Panc1 (cell line): Measurements from ENCODE around the gene HINT2. TPM values are rescaled to one million over a fixed set of nuclear protein-coding genes. Genes with fewer than 3 reads are reported as not detected.

Experiments
- ATAC-seq: fragments of 200-7000 bp; cut with Tn5 transposase; 2 replicates; pipeline ENCODE4 v1.9.1; 2020; ENCODE audit warnings: mild to moderate bottlenecking, moderate library complexity
- BruUV-seq: library from RNA; stranded (reverse); fragments of 400-500 nt; replicated peaks from 2 replicates; lab custom pipeline; 2021; lab: Mats Ljungman, UMichigan
- CTCF ChIA-PET: fragments of 300-600 bp; sonication (Branson Sonifier 250); formaldehyde crosslinking; loops from one replicate; lab custom pipeline; 2022; ENCODE audit warnings: antibody characterized with exemption; lab: Charles Lee
- POLR2A ChIA-PET: fragments of 300-600 bp; sonication (Branson Sonifier 250); formaldehyde crosslinking; loops from one replicate; lab custom pipeline; 2022; ENCODE audit warnings: antibody characterized with exemption; lab: Charles Lee
- DNase-seq: peaks from one replicate; pipeline ENCODE4 v3.0.0-alpha.2; 2010; ENCODE audit warnings: low read depth, low spot score
- H3K27ac ChIP-seq: 2 replicates; pipeline ENCODE4 v1.5.1; 2011; ENCODE audit warnings: mild to moderate bottlenecking, low read length, inconsistent platforms
- H3K27me3 ChIP-seq: fragments of 200-500 bp; sonication (Bioruptor generic); 2 replicates; pipeline ENCODE4 v1.6.0; 2014; ENCODE audit warnings: low read length, inconsistent platforms; ENCODE audit not compliant: control insufficient read depth, insufficient read depth
- H3K36me3 ChIP-seq: fragments of 200-500 bp; sonication (Bioruptor generic); 2 replicates; pipeline ENCODE4 v1.5.1; 2014; ENCODE audit warnings: inconsistent platforms, mild to moderate bottlenecking, low read length, moderate library complexity; ENCODE audit not compliant: control insufficient read depth, insufficient read depth
- H3K4me1 ChIP-seq: 2 replicates; pipeline ENCODE4 v1.5.1; 2011; ENCODE audit warnings: inconsistent platforms, mild to moderate bottlenecking, low read length, moderate library complexity; ENCODE audit not compliant: control insufficient read depth, insufficient read depth
- H3K4me3 ChIP-seq, 2 experiments: 2 replicates each; pipeline ENCODE4 v1.5.1; 2011 to 2012; ENCODE audit warnings: low read depth in 2 of 2, low read length in 2 of 2, mild to moderate bottlenecking in 2 of 2, inconsistent platforms in 1 of 2, moderate library complexity in 1 of 2
- H3K9me3 ChIP-seq: fragments of 200-500 bp; sonication (Bioruptor generic); 2 replicates; pipeline ENCODE4 v1.5.1; 2014; ENCODE audit warnings: low read depth, mild to moderate bottlenecking, inconsistent platforms, low read length, moderate library complexity; ENCODE audit not compliant: control insufficient read depth, insufficient read depth
- POLR2AphosphoS5 ChIP-seq: IDR thresholded peaks from 2 replicates; pipeline ENCODE4 v1.6.1; 2012; ENCODE audit warnings: mild to moderate bottlenecking, low read depth, low read length, moderate library complexity
- SIN3A ChIP-seq: IDR thresholded peaks from 2 replicates; pipeline ENCODE4 v1.6.1; 2012; ENCODE audit warnings: low read depth, mild to moderate bottlenecking, low read length, moderate library complexity, borderline replicate concordance; ENCODE audit not compliant: insufficient read depth
- TCF7L2 ChIP-seq: IDR thresholded peaks from 2 replicates; pipeline ENCODE4 v1.6.1; 2011; ENCODE audit warnings: mild to moderate bottlenecking, low read depth, low read length, inconsistent platforms
- in situ Hi-C: cut with HindIII; loops from 2 replicates; pipeline ENCODE4 v1.10.0; 2016; ENCODE audit warnings: low sequenced_read_pairs, low pct_unique_long_range_greater_than_20kb
- intact Hi-C: fragments of 100-400 bp; cut with micrococcal nuclease; formaldehyde crosslinking; loops from one replicate; pipeline ENCODE4 v1.10.0; 2022; ENCODE audit not compliant: unreplicated experiment
- total RNA-seq: library from RNA; stranded (reverse); gene quantifications from one replicate; pipeline ENCODE4 v1.2.1, GENCODE V29; 2021; ENCODE audit not compliant: unreplicated experiment
- TF ChIP-seq, protein P1 (sequence below), 2 experiments: IDR thresholded peaks; 2 replicates each; pipeline ENCODE4 v1.6.1; 2011 to 2012; ENCODE audit warnings: low read depth in 2 of 2, control low read depth in 1 of 2, low read length in 1 of 2, mild to moderate bottlenecking in 1 of 2, moderate library complexity in 1 of 2; ENCODE audit not compliant: insufficient read depth in 1 of 2
- TF ChIP-seq, protein P2 (sequence below): fragments of 450-650 bp; IDR thresholded peaks from 2 replicates; pipeline ENCODE4 v1.5.1; 2017; ENCODE audit warnings: mild to moderate bottlenecking

The HINT2 gene
- total RNA-seq, 1 experiment from 2014 or later: 75.6 TPM

GRCh38 chr9:35771075-35771433 lies 43.8 kb downstream of the HINT2 start:
- in situ Hi-C loops: no loop called here
- POLR2A ChIA-PET: no interaction called here

GRCh38 chr9:35769763-35770162 lies 45.1 kb downstream of the HINT2 start:
- peaks cover 8% of the 10 kb centered on the region for H3K4me1 ChIP-seq
- POLR2A ChIA-PET: no interaction called here
- TF ChIP-seq SIN3A (no peak), TCF7L2 (no peak), POLR2AphosphoS5 (no peak)
- TF ChIP-seq, protein P1, sequence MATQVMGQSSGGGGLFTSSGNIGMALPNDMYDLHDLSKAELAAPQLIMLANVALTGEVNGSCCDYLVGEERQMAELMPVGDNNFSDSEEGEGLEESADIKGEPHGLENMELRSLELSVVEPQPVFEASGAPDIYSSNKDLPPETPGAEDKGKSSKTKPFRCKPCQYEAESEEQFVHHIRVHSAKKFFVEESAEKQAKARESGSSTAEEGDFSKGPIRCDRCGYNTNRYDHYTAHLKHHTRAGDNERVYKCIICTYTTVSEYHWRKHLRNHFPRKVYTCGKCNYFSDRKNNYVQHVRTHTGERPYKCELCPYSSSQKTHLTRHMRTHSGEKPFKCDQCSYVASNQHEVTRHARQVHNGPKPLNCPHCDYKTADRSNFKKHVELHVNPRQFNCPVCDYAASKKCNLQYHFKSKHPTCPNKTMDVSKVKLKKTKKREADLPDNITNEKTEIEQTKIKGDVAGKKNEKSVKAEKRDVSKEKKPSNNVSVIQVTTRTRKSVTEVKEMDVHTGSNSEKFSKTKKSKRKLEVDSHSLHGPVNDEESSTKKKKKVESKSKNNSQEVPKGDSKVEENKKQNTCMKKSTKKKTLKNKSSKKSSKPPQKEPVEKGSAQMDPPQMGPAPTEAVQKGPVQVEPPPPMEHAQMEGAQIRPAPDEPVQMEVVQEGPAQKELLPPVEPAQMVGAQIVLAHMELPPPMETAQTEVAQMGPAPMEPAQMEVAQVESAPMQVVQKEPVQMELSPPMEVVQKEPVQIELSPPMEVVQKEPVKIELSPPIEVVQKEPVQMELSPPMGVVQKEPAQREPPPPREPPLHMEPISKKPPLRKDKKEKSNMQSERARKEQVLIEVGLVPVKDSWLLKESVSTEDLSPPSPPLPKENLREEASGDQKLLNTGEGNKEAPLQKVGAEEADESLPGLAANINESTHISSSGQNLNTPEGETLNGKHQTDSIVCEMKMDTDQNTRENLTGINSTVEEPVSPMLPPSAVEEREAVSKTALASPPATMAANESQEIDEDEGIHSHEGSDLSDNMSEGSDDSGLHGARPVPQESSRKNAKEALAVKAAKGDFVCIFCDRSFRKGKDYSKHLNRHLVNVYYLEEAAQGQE (IDR thresholded peaks at IDR 0.05; ENCODE audit: insufficient read depth in 1 of 2, low read depth in 2 of 2, low read length in 1 of 2): no peak
- TF ChIP-seq, protein P2, sequence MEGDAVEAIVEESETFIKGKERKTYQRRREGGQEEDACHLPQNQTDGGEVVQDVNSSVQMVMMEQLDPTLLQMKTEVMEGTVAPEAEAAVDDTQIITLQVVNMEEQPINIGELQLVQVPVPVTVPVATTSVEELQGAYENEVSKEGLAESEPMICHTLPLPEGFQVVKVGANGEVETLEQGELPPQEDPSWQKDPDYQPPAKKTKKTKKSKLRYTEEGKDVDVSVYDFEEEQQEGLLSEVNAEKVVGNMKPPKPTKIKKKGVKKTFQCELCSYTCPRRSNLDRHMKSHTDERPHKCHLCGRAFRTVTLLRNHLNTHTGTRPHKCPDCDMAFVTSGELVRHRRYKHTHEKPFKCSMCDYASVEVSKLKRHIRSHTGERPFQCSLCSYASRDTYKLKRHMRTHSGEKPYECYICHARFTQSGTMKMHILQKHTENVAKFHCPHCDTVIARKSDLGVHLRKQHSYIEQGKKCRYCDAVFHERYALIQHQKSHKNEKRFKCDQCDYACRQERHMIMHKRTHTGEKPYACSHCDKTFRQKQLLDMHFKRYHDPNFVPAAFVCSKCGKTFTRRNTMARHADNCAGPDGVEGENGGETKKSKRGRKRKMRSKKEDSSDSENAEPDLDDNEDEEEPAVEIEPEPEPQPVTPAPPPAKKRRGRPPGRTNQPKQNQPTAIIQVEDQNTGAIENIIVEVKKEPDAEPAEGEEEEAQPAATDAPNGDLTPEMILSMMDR: no peak
- H3K27ac ChIP-seq: no peak overlapping the region
- no TSS peak for BruUV-seq
- in situ Hi-C loops: no loop called here
- no peak for DNase-seq
- no peaks in the 10 kb centered on the region for H3K27me3 ChIP-seq
- no peak for ATAC-seq
- no peaks in the 10 kb centered on the region for H3K9me3 ChIP-seq
- CTCF ChIA-PET: no interaction called here
- intact Hi-C loops: no loop called here
- H3K36me3 ChIP-seq: no peaks in the 10 kb centered on the region
- no peak overlapping the region for H3K4me3 ChIP-seq

More at GRCh38 chr9:35771075-35771433, 43.8 kb downstream of the HINT2 start:
- CTCF ChIA-PET: interaction anchor here (0.8 kb wide), 1 partner anchor 14 kb away, joined by 3 read pairs; no protein-coding TSS in a partner anchor
- H3K4me3 ChIP-seq: no peak overlapping the region
- no TSS peak for BruUV-seq
- H3K27ac ChIP-seq: no peak overlapping the region
- intact Hi-C loops: no loop called here
- no peaks in the 10 kb centered on the region for H3K27me3 ChIP-seq
- no peaks in the 10 kb centered on the region for H3K36me3 ChIP-seq
- H3K4me1 ChIP-seq: peaks cover 8% of the 10 kb centered on the region
- ATAC-seq (no peak), DNase-seq (no peak)
- TF ChIP-seq, protein P1 (IDR thresholded peaks at IDR 0.05; ENCODE audit: insufficient read depth in 1 of 2, low read depth in 2 of 2, low read length in 1 of 2): no peak
- TF ChIP-seq POLR2AphosphoS5: no peak
- TF ChIP-seq, protein P2: no peak
- no peak for TF ChIP-seq TCF7L2
- TF ChIP-seq SIN3A: no peak
- H3K9me3 ChIP-seq: no peaks in the 10 kb centered on the region
